ENCODE measurements around the gene STK31.
A peak's percentile ranks its signal among the peaks of the same experiment; 100 is the strongest.
"Not testable (repeated sequence)": the region's sequence is repeated elsewhere in the genome, so short reads cannot be mapped to it uniquely, and the experiment has no call there.

STK31 gene, protein sequence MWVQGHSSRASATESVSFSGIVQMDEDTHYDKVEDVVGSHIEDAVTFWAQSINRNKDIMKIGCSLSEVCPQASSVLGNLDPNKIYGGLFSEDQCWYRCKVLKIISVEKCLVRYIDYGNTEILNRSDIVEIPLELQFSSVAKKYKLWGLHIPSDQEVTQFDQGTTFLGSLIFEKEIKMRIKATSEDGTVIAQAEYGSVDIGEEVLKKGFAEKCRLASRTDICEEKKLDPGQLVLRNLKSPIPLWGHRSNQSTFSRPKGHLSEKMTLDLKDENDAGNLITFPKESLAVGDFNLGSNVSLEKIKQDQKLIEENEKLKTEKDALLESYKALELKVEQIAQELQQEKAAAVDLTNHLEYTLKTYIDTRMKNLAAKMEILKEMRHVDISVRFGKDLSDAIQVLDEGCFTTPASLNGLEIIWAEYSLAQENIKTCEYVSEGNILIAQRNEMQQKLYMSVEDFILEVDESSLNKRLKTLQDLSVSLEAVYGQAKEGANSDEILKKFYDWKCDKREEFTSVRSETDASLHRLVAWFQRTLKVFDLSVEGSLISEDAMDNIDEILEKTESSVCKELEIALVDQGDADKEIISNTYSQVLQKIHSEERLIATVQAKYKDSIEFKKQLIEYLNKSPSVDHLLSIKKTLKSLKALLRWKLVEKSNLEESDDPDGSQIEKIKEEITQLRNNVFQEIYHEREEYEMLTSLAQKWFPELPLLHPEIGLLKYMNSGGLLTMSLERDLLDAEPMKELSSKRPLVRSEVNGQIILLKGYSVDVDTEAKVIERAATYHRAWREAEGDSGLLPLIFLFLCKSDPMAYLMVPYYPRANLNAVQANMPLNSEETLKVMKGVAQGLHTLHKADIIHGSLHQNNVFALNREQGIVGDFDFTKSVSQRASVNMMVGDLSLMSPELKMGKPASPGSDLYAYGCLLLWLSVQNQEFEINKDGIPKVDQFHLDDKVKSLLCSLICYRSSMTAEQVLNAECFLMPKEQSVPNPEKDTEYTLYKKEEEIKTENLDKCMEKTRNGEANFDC

DNA sequence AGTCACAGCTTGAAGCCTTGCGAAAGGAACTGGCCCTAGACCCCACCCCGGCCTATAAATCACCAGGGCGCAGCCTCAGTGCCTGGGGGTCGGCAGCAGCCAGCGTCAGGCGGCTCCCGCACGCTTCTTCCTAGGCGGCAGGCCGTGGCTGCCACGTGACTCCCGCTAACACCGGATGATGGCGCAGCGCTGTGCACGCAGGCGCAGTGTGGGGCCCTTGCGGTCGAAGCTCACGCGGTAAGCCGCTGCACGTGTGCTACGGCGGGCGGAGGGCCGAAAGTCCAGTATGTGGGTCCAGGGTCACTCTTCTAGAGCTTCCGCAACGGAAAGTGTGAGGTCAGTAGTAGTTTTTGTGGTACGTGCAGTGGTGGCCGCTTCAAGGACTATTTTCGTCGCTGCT, at the start of gene STK31:
TSS of gene STK31 (plus strand) at position 220 of the 400 bp plus-strand sequence. CDS start at position 287, 67 bp downstream.
- DNase-seq = no peak

DNA sequence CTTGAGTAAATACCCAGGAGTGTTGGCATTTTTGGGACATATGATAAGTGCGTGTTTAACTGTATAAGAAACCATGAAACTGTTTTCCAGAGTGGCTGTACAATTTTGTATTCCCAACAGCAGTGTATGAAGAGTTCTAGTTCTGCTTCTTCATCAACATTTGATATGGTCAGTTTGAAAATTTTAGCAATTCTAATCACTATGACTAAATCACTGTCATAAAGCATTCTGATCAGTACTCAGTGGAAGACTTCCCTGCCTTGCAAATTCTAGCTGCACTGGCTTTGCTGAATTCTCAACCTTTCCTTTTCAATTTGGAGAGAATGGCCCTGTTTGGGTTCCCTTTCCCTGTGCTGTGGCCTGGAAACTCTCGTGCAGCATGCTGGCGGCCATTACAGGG, 48.6 kb upstream of the STK31 start:
- no peak for DNase-seq

DNA sequence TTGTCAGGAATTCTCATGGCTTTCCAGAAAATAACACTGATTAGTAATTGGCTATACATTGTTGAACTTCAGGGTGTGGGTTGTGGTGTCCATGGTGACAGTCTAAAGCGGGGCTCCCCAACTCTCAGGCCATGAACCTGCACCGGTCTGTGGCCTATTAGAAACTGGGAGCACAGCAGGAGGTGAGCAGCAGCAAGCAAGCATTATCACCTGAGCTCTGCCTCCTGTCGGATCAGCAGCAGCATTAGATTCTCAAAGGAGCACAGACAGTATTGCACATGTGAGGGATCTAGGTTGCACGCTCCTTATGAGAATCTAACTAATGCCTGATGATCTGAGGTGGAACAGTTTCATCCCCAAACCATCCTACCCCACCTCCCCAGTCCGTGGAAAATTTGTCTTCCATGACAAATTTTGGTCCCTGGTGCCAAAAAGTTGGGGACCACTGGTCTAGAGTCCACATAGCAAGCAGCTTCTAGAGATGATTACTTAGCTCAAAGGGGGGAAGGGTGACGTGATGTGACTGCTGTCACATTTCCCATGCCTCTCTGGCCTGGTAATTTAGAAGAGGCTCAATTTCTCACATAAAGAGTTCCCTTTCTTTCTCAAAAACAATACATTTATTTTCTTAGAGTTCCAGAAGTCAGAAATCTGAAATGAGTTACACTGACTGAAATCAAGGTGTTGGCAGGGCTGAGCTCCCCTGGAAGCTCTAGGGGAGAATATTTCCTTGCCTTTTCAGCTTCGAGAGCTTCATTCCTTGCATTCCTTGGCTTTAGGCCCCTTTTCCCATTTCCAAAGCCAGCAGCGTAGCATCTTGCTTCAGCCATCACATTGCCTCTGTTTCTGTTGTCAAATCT, 47.7 kb upstream of the STK31 start:
- no peak for DNase-seq

DNA sequence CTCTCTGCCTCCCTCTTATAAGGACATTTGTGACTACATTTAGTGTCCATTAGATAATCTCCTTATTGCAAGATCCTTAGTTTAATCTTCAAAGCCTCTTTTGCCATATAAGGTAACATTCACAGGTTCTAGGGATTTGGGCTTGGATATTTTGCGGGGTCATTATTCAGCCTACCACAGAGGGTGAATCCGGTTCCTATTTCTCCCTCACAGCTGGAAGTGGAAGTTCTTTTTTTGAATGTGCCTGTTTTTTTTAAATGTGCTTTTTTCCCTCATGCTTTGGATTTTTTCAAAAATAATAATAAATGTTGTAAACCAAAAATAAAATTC, 47.1 kb upstream of the STK31 start:
- DNase-seq = no peak

DNA sequence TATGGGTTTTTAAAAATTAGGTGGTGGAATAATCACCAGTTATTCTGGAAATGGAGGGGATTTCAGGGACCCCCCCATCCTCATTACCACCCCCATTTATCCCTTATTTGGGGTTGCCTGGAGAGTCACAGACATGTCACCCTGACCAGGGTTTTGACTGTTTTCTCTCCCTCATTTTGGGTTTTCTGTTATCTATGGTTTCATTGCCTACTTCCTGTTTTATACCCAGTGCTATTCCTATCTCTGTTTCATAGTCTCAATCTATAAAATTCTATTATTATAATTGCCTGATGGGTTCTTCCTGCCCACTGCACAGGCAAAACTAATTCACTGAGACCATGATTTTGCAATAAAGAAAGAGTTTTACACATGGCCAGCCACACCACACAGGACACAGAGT, 45.9 kb upstream of the STK31 start:
- DNase-seq = no peak

DNA sequence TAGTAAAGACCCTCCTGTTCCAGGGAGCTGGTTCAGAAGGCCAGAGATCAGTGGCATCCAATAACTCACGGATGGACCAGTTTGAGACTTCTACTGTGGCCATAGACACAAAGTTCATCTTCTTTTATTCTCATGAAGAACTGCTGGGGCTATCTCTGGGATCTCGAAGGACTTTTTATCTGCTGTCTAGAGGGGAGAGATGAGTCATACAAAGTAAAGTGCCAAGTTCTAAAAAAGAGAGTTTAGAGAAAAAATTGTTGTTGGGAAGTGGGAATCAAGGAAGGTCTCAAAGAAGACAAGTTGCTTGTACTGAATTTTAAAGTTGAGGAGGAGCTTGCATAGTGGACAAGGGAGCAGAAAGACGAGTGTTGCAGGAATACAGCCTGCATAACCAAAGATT, 38.0 kb upstream of the STK31 start:
- no peak for DNase-seq

DNA sequence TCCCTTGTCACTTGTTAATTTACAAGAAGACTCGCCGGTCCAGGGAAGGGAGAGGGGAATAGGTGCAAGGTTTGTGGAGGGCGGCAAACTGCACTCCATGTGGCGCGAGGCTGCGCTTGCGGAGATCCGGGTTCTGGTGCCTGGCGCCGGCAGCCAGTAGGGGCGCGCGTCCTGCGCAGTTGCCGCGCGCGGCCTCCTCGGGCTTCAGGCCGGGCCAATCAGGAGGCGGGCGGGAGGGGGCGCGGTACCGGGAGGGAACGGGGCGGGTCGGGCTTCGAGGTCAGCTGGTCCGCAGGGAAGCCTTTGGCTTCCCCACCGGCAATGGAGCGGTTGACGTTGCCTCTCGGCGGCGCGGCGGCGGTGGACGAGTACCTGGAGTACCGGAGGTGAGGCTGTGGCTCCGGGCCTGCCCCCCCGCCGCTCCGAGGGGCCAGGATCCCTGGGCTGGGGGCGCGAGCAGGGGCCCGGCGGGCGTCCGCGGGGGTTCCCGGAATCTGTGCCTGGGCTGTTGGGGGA, 30.1 kb upstream of the STK31 start, which contains the start of gene FAM221A:
TSS of gene FAM221A (plus strand) at position 302 of the 516 bp plus-strand sequence. CDS start at position 322, 20 bp downstream.
- DNase-seq = peak; percentile 77

DNA sequence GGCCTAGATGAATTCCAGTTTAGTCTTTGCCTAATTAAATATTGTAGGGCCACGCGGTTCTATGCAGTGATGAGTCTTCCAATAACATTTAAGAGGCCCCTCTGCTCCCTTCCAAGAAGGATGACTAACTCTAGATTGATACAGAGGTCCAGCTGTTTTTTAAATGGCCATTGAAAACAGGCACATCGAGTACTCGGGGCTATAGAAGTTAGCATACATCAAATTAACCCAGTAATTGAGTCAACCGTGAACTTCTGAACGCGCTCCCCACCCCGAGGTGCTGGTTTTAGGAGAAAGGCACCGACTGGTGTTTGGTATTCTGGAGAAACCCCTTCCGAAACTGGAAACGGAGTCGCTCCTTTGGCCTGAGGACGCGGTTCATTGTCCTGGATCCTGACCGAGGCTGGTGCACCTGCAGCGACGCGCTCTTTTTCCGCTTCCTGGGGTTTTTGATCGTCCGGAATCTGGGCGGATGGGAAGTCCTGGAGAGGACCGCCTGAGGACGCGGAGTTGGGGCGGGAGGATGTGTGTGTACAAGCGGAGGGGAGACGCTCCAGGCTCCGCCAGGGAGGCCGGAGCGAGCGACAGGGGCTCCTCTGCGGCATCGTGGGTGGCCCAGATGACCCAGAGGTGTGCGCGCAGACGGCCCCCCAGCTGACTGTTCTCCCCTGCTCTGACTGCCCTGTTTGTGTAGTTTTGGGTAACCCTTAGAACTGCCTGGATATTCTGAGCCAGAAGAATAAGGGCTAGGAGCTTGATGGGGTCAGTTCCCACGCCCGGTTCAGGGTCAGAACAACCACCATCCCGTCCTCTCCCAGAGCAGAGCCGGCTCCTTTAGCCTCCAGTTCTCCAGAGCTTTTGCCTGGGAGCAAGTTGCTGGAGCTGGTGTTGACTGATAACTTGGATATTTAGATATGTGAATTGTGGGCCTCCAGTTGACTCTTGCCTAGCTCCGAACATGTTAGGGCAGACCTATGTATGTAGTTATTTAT, 29.3 kb upstream of the STK31 start:
- DNase-seq = no peak

DNA sequence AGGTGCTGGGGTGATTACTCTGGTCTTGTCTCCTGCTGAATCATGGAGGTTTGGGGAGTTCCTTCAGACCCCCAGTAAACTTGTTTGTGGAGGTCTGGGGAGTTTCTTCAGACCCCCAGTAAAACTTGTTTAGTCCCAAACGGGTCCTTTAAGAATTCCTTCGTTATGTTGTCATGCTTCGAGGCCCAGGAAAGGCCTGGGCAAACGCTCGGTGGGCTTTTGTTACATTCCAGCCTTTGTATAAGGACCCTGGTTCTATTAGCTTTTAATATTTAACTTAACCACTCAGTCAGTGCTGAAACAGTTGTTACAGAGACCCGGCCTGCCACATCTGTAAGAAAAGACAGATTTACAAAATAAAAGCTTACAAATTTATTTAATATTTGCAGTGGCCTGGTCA, 26.0 kb upstream of the STK31 start:
- not testable (repeated sequence) for DNase-seq

DNA sequence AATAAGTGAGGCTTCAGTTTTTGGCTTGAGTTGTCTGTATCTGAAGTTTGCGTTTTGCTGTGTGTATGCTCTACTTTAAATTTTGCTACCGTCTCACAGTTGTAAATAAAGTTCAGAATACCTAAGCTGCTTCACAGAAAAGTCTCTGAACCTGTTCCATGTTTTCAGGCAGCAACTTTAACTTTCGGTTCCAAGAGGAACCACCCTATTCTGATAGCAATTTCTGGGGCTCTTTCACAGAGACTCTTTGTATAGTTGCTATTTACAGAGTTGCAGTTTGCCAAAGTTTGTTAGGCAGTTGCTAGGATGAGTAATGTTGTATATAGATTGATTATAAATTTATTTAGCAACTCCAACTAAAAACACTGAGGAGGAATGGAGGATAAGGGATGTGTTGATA, 24.3 kb upstream of the STK31 start:
- no peak for DNase-seq

DNA sequence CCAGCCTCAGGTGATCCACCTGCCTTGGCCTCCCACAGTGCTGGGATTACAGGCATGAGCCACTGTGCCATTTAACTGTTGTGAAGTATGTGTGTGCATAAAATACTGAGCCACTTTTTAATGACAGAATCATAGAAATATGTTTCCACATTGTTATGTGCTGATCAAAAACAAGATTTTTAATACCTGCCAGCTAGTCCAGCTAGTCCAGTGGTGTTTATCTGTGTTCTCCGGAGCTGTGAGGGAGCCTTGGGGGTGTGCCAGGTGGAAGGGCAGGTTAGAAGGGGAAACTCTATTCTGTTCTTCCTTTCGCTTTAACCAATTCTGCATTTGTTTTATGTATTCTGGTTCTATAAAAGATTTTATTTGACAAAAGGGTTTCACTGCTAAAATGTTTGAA, 23.0 kb upstream of the STK31 start:
- no peak for DNase-seq

DNA sequence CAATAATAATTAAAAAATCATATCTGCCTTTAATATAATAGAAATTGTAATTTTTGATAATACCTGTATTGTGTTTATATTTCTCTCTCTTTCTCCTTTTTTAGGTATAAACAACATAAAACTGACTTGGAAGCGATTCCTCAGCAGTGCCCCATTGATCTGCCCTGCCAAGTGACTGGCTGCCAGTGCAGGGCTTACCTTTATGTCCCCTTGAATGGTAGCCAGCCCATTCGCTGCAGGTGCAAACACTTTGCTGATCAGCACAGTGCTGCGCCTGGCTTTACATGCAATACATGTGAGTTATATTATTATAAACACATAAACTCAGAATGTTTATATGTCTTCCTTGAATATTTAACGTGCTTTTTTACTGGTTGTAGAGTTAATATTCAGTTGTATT, 20.9 kb upstream of the STK31 start:
- no peak for DNase-seq

DNA sequence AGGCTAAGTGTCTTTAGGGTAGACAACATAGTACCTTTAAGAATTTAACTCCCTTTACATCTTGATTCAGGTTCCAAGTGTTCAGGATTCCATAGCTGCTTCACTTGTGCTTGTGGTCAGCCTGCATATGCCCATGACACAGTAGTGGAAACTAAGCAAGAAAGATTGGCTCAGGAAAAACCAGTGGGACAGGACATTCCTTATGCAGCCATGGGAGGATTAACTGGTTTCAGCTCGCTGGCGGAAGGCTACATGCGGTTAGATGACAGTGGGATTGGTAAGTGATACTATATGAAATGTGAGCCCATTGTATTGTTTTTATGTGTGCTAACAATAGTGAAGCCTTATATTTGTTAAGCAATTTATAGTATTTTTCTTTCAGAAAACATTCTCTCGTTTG, 18.7 kb upstream of the STK31 start:
- no peak for DNase-seq

DNA sequence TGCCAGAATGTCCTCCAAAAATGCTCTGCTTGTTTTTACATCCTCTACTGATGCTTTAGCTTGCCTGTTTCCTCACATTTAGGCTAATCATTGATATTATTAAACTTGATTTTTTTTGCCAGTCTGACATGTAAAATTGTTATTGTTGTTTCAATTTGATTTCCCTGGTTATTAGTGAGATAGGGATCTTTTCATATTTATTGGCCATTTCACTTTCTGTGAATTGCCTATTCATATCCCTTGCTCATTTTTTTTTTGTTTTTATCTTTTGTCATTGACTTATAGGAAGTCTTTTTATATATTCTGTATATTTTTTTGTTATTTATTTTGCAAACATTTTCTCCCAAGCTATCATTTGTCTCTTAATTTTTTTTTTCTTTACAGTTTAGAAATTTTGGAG, 16.8 kb upstream of the STK31 start:
- DNase-seq = no peak

DNA sequence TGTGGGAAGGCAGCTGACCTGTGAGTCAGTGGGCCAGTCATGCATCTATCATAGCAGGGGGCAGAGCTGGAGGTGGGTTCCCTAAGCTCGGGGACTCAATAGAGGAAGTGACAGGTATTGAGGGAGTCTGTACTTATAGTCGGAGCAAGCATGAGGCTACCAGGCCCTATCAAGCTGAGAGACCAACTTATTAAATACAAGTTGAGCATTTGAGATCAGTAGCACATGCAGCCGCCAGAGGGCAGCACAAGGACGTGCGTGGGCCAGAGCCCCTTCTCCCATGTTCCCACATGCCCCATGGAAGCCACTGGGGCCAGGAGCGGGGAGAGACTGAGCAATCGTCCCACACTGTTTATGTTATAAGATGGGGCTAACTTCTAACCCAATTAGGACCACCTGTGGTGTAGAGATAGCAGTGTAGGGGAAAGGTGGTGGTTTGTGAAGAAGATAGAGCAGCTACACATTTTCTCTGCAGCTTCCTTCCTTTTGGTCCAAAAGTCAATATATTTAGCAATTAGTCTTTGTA, 13.0 kb upstream of the STK31 start:
- no peak for DNase-seq

DNA sequence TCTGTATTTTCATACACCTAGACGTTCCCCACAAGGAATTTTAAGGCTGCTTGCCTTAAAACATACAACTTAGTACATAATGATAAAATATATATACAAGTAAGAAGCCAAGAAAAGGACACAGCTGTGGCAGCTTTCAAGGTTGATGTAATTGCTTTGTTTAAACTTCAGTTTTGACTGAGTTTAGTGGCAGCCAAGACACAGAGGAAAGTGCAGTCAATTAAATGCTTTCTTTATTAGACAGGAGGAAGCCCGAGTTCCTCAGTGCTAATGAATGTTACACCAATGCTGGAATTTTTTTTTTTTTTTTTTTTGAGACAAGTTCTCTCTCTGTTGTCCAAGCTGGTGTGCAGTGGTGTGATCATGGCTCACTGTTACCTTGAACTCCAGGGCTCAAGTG, 11.2 kb upstream of the STK31 start:
- no peak for DNase-seq

DNA sequence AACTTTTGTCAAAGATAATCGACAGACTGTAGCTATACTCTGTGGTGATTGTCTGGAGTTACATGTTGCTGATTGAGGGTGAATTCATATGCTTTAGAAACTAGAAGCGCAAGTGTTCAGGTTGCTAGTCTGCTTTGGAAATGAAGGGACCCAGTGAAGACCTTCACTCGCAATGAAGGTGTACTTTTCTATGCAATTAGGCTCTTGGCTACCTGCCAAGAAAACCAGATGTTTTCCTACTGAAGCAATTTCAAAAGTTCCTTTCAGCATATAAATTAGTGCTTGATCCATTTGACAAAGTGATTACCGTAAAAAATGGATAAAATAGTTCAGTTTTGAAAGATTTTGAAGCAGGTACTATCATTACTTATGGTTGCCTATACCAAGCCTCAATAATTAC, 10.0 kb upstream of the STK31 start:
- no peak for DNase-seq

DNA sequence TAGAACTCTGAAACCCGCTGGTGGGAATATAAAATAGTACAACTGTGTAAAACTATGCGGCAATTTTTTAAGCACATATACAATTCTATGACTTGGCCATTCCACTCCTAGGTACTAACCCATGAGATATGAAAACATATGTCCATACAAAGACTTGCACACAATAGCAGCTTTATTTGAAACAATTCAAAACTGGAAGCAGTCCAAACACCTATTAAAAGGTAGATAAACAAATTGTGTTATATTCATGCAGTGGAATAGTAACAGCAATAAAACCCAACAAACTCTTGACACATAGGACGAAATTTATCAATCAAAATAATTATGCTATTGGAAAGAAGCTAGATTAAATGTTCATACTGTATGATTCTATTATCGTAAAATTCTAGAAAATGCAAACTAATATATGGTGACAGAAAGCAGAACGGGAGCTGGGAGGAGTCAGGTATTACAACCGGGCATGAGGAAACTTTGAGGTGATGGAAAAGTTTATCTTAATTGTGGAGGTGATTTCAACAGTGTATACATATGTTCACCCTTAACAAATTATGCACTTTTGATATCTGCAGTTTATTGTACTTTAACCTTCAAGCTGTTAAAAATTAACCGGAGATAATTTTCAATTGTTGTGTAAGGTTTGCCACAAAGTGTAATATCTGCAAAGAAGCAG, 803 bp upstream of the STK31 start:
- no peak for DNase-seq

DNA sequence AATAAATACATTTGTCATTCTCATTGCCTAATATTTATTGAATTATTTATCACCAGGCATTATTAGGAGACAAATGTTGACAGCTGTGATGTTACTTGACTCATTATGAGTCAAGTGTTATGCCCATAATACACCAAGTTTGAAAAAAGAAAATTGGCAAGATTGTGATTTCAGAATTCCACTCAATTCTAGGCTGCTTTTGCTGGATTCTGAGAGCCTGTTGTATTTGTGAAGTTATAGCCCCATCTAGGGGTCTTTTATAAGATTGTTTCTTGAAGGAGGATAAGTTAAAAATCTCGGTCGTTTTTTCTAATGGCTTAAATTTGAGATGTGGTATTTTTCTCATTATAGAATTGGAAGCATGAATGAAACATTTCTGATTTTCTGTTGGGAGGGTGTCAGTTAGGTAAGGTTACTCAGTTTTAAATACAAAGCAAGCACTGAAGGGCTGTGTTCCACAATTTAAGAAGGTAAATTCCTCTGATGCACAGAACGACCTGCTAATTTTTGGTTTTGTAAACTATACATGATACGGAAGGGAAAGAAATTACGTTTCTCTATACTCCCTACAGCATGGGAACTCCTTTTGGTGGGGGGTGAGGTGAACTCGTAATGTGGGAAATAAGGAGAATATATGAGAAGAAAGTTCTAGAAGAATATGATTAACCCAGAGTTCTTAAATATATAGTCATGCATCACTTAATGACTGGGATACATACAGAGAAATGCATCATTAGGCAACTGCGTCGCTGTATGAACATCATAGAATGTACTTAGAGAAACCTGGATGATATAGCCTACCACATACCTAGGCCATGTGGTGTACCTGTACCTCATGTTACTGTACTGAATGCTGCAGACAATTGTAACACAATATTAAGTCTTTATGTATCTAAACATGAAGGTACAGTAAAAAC, 2.6 kb downstream of the STK31 start:
- DNase-seq = peak; percentile 41

Measured in NCI-H446 treated with DMSO at 0.1 percent for 48 hours (cell line).